ENCODE measurements around the gene ARID5A.

The ARID5A gene

DNA sequence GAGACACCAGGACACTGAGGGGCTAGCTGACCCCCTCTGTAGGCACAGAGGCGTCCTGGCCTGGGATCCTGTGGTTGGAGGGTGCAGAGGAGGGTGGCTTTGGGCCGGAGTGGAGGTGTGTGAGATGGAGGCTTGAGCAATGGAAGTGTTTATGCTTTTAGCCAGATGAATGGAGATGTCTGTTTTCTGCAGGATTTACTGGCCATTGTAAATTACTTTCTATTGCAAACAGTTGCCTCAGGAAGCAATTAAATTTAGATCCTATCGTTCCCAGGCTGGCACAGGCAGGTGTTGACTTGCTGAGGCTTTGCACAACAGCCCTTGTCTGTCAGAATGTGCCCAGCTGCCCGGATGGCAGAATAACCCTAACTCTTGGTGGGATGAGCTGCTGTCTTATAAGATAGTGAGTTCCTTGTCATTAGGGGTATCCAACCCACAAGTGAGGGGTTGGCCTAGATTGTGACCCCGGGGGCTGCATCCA lies 1.8 kb upstream of the ARID5A start:
- H3K4me3 ChIP-seq (ENCODE audit: control insufficient read depth, low read depth, low read length) = no peak overlapping the region
- DNase-seq (ENCODE audit: low read depth) = no peak
- TF ChIP-seq, protein P1, sequence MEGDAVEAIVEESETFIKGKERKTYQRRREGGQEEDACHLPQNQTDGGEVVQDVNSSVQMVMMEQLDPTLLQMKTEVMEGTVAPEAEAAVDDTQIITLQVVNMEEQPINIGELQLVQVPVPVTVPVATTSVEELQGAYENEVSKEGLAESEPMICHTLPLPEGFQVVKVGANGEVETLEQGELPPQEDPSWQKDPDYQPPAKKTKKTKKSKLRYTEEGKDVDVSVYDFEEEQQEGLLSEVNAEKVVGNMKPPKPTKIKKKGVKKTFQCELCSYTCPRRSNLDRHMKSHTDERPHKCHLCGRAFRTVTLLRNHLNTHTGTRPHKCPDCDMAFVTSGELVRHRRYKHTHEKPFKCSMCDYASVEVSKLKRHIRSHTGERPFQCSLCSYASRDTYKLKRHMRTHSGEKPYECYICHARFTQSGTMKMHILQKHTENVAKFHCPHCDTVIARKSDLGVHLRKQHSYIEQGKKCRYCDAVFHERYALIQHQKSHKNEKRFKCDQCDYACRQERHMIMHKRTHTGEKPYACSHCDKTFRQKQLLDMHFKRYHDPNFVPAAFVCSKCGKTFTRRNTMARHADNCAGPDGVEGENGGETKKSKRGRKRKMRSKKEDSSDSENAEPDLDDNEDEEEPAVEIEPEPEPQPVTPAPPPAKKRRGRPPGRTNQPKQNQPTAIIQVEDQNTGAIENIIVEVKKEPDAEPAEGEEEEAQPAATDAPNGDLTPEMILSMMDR (IDR thresholded peaks at IDR 0.05; ENCODE audit: control insufficient read depth, insufficient read depth, low read depth, low read length, missing control alignments) = no peak

DNA sequence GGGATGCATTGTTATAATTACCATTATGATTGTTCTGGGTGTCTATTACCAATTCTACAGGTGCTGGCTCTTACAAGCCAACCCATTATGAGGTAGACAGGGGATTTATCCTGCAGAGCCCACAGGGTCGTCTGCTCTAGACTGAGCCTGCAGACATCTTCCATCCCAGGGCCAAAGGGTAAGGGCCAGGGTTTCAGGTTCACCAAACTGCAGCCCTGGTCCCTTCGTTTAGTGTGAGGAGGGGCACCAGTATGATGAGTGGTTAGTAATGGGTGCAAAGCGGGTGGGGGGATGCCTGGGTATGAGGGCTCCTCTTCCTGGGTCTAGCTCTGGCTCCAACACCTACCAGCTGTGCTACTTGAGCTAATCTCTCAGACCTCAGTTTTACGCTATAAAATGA lies 1.2 kb upstream of the ARID5A start:
- no peak for DNase-seq (ENCODE audit: low read depth)
- no peak overlapping the region for H3K4me3 ChIP-seq (ENCODE audit: control insufficient read depth, low read depth, low read length)
- TF ChIP-seq, protein P1 (IDR thresholded peaks at IDR 0.05; ENCODE audit: control insufficient read depth, insufficient read depth, low read depth, low read length, missing control alignments) = no peak

DNA sequence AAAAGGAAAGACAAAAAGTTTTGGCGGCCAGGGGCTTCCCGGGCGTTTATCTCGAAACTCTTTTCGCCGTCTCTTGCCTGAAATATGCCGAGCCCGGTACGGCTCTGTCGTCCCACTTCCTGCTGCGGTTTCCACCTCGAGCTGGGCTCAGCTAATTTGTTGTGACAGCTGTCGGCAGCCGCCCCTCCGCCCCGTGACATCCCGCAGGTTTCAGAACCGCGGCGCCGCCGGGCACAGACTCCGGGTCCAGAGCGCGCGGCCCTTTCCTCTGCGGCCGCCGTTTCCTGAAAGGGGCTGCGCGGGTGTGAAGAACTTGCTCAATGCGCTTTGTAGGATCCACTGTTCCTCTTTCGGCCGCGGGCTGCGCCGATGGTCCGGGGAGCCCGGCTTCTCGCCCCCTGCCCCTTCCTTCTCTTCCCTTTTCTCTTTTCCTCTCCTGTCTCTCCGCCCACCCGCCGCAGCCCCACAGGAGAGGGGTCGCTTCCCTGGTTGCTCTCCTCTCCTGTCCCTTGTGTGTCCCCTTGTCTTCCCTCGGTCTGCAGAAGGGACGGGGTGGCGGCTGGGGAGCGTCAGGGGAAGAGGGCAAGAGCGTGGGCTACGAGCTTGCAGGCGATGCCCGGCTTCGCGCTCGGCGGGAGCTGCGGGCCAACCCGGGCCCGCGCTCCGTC lies 648 bp downstream of the ARID5A start:
- TF ChIP-seq, protein P1 (IDR thresholded peaks at IDR 0.05; ENCODE audit: control insufficient read depth, insufficient read depth, low read depth, low read length, missing control alignments) = no peak
- DNase-seq (ENCODE audit: low read depth) = no peak
- peak overlapping the region; percentile 80 for H3K4me3 ChIP-seq (ENCODE audit: control insufficient read depth, low read depth, low read length)

DNA sequence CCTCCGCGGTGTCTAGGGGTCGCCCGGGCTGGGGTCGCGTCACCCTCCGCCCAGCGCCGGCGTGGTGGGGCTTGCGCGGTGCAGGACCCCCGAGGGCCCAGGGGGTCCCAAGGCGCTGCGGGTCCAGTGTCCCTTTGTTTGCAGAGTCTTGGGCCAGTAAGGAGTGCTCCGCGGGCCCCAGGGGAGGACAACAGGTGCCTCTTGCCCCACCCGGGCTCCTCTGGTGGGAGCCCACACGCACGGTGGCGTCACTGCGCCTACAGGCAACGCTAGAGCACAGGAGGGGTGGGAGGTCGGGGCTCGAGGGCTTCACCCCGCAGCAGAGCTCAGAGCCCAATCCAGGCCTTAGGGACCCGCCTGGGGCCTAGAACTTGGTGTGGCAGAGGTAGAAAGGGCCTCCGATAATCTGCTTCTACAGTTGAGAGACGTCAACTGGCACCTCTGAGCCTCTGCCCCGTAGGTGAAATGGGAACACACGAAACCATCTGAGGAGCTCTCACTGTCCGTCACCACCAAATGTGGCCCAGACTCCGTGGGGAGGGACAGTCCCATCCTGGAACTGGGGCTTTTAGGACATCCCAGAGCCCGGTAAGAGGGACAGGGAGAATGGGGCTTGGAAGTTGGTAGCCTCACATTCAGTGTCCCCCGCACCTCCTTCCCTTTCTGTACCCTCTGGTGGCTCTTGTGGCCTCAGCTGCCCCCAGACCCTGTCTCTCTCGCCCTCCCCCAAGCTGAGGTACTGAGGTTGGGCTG lies 1.4 kb downstream of the ARID5A start:
- TF ChIP-seq, protein P1 (IDR thresholded peaks at IDR 0.05; ENCODE audit: control insufficient read depth, insufficient read depth, low read depth, low read length, missing control alignments) = no peak
- DNase-seq (ENCODE audit: low read depth) = no peak
- peak overlapping the region; percentile 80 for H3K4me3 ChIP-seq (ENCODE audit: control insufficient read depth, low read depth, low read length)

DNA sequence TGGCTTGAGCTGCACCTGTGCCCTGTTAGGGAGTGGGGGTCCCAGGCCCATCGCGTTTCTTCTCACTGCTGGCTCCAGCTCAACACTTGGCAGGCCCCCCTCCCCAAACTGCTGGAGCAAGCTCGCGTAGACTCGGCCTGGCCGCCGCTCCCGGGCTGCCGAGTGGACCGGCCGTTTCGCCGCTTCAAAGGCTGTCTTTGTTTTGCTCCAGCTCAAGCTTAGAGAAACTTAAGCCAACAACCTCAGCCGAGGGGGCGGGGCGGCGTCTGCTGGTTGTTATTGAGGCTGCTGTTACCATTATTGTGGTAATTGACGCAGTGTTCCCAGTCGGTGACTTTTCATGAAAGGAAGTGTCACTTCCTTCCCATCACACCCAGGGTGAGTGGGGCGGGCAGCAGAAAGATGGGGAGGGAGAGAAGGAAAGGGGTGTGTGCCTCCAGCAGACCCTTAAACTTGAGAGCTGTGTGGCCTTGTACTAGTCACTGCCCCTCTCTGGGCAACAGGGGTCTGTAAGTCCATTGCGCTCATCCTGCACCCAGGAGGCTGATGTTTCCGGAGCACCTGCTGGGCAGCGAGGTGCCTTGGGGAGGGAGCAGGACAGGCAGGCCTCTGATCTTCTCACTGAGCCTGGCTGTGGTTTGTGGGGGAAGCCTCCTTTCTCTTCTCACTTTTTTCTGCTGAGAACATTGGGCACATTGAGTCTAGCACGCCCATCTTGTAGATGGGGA lies 2.1 kb downstream of the ARID5A start:
- TF ChIP-seq, protein P1 (IDR thresholded peaks at IDR 0.05; ENCODE audit: control insufficient read depth, insufficient read depth, low read depth, low read length, missing control alignments) = no peak
- H3K4me3 ChIP-seq (ENCODE audit: control insufficient read depth, low read depth, low read length) = peak overlapping the region; percentile 80
- no peak for DNase-seq (ENCODE audit: low read depth)

DNA sequence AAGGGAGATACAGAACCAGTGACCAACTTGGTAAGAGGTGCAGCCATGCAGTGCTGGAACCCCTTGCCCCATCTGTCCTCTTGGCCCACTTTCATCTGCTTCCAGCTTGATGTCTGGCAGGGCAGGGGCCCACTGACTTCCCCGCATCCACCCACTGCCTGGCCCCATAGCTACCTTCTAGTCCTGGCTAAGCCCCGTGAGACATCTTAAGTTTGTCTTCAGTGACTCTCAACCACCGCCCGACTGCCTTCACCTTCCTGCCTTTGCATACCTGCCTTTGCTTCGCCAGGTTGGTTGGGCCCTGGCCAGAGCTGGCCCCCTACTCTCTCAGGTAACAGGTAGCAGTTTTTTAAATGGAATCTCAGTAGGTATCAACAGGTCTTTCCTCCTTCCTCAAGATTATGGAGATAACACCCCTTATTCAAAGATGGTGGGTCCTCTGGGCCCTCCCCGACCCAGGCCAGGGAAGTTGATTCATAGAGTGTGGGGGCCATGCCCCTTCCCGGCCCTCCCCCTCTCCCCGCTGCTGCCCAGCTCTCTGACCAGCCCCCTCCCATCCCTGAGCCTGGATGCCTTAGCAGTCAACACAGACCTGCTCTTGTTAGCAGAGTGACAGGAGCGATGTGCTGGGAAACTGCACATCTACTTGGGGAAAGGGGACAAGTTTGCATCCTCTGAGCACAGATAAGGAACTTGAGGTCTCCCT lies 2.8 kb downstream of the ARID5A start:
- no peak overlapping the region for H3K4me3 ChIP-seq (ENCODE audit: control insufficient read depth, low read depth, low read length)
- TF ChIP-seq, protein P1 (IDR thresholded peaks at IDR 0.05; ENCODE audit: control insufficient read depth, insufficient read depth, low read depth, low read length, missing control alignments) = no peak
- DNase-seq (ENCODE audit: low read depth) = no peak

Data from AG09309 (cell line).